GM19193 (cell line): Measurements from ENCODE around the gene SEC62.

ENCODE experiments used
- POLR2A ChIP-seq: IDR thresholded peaks from 4 replicates; pipeline ENCODE4 v1.6.1; 2011; ENCODE audit not compliant: insufficient read depth, insufficient read length; ENCODE audit errors: extremely low read depth

Gene SEC62

DNA sequence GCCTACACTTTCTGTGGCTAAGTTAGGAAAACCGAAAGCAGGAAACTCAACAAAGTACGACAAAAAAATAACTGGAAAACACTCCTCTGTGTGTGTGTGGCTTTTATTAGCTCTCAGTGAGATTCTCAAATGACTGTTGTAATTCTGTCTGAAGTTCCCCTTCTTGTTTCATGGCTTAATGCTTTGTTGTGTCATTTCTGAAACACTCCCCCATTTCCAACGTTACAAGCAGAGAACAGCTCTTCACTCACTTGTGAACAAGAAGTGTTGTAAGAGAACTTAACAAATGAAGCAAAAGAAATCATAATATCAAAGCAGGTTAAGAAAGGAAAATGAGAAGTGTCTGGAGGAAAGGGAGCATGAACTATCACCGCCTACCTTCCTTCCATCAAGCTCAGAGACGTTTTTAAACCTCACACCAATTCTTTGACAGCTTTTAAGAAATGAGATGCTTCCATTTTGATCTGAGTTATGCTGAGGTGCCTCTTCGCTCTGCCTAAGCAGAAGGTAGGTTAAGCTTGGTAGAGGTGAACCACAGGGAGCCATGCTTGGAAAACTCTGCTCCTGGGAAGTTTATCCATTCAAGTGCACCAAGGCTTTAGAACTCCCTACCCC is 12.4 kb upstream of the SEC62 start:
- no peak for TF ChIP-seq POLR2A

DNA sequence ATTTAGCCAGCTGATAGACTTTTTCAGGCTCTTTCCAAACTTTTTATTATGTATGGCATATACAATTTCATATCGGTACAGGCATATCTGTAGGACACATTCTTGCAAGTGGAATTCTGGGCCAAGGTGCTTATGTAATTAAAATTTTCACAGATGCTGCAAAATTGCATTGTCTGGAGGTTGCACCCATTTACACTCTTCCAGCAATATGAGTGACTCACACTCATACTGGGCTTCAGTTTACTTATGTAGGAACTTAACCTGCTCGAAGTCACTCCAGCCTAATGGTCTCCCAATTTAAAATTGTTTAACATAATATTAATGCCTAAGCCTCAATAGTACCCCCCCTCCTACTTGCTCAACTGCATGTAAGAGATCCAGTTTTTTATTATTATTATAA is 11.2 kb upstream of the SEC62 start:
- TF ChIP-seq POLR2A, result no peak

DNA sequence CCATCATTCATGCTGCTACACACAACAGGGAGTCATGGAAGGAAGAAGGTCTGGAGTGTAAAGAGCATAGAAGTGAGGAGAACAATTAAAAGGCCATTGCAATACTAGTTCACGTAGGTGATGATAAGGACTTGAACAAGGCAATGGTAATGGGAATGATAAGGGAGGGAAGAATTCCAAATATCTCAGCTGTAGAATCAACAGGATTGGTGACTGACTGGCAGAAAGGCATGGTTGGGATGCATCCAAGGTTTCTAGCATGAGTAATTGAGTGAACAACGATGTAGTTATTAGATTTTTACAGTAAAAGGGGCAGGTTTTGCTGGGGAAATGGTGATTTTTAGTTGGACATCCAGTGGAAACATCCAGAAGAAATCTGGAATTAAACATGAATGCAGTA is 2.4 kb upstream of the SEC62 start:
- TF ChIP-seq POLR2A, result no peak

DNA sequence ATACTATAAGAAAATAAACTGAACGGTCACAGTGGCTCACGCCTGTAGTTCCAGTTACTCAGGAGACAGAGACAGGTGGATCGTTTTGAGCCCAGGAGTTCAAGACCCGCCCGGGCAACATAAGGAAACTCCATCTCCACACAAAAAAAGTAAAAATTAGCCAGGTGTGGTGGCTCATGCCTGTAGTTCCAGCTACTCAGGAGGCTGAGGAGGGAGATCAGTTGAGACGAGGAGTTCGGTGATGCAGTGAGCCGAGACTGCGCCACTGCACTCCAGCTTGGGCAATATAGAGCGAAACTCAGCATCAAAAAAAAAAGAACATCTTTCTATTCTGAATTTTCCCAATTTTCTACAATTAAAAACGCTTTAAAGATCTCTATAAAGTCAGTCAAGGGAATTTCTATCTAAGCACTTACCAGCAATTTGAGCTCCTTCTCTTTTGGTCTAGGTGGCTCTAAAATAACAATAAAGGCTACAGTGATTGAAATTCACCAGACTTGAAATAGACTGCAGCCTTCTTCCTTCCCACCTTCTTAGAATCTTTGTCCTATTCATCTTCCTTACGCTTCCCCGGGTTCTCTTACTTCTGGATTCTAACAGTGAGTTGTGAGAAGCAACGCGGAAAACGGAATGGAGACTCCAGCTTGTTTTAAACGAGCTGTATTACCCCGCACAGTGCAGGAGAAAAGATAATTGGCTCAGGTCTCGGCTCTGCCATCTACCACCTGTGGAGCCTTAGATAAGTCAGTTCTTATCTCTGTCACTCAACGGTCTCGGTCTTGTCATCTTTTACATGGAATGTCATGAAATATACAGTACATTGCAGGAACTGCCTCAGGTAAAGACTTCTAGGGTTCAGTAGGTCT is 812 bp upstream of the SEC62 start:
- TF ChIP-seq POLR2A, result peak; percentile 21

DNA sequence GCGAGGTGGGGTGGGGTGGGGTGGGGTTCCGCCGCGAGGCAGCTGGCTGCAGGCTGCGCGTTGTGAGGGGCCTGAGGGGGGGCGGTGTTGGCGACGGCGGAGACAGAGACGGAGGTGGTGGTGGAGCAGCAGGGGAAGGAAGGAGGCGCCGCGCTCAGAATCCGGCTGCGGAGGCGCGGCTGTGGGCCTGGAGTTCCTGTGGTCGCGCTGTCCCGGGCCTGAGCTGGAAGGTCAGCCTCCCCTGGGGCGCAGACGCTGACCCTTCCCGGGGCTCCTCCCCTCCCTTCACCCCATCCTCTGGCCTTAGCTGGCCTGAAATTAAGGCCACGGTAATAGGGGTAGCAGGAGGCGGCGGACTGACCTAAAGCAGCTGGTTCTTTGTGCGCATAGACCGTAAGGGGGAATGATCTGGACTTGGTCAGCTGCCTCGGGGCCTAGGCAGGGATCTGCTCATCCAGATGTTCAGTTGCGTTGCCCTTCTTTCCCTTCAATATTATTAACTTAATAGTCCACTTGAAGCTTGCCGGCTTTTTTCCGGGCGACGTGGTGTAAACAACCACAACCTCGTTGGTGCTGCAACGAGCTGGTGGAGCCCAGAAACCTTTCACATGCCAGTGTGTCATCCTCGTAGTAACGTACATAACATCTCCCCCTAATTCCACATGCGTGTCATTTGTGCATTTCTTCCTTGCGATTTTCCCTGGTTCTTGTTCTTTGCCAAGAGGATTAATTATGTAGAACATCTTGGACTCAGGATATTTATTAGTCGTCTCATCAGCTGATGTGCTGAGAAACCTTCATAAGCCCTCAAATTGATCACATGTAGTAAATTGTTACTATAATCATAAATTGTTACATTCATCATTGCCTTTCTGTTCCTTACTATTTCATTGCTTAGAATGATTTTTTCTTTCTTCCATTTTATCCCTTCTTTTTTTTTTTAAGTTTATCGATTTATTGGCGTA is 626 bp downstream of the SEC62 start:
- TF ChIP-seq POLR2A, result no peak

DNA sequence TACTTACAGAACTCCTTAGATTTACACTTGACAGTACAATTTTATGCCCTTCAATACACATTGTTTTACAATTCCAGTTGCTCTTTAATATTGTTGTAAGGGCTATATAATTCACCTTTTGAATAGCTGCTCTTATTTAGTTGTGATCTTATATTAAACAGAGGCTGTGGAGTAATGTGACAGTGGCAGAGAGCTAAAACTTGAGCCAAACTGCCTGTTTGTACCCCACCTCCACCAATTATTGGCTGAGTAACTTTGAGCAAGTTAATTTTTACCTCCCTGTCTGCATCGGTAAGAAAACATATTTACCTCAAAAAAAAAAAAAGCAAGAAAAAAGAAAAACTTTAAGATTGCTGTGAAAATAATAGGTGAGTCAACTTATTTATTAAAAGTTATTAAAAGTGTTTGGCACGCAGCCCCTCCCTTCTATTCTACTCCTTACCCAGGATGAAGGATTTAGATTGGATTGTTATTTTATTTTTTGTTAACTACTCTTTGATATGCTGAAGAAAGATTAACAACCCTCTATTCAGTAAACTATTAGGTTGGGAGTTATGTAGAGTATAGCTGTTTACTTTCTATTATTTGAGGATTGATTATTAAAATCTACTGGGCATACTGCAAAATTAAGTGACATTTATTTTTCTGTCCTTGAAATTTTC is 1.7 kb downstream of the SEC62 start:
- no peak for TF ChIP-seq POLR2A

DNA sequence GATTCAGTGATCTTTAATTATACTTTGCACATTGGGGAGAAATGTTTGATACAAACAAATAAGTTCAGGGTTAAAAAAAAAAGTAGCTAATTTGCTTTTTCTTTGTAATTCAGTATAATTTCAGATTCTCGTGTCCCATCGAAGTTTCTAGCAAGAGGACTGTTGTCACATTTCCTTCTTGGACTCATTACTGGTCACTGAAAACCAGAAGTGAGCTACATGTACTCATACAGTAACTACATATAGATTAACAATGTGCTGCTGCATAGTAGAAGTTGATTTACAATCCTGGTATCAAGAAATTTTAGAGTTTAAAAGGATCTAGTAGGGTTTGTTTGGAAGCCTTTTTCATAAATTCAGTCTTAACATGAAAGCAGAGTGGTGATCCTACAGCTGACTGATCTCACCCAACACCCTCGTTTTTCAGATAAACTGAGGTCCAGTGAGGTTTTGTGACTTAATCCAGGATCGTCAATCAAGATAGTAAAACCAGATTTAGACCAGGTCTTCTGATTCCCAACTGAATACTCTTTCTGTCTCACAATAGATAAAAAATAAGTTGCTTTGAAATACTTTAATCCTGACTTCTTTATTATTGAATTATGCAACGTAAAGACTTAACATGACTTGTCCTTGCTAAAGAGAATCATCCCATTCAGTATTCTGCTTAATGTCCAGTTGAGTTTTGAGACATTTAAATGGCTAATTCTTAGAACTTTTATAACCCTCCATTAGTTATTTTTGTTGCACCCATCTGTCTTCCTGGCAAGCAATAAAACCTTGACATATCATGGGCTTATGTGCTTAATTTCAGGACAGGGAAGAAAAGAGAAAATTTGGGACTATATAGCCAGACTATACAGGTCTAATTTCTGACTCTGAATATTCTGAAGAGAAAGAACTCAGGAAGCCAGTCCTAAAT is 2.8 kb downstream of the SEC62 start:
- no peak for TF ChIP-seq POLR2A

DNA sequence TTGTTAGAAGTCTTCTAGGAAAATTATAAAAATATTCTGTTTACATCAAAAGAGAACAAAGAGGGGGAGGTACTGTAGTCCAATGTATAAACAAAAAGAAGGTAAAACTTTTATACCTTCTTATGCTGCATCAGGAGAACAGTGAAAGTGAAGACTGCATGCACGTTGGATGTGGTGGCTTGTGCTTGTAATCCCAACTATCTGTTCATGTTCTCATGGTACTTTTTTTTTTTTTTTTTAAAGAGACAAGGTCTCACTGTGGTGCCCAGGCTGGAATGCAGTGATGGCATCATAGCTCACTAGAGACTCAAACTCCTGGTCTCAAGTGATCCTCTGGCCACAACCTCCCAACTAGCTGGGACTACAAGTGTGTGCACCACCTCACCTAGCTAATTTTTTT is 4.2 kb downstream of the SEC62 start:
- TF ChIP-seq POLR2A, result no peak

DNA sequence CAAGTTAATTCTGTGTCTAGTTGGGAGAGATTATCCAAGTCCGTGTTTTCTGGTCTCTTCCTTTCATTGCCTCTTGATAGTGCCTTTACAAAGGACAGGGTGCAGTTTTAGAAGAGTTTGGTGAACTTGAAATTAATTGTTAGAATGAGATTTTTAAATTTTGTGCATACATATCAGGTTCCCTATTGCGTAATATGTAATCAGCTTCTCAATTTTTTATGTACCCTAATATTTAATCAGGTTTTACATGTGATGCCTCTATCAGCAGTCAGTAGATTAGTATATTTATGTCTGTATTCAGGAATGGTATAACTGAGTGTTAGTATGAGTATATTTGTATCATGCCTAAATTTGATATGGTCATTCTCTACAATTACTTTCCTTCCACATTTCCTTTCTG is 4.9 kb downstream of the SEC62 start:
- no peak for TF ChIP-seq POLR2A

DNA sequence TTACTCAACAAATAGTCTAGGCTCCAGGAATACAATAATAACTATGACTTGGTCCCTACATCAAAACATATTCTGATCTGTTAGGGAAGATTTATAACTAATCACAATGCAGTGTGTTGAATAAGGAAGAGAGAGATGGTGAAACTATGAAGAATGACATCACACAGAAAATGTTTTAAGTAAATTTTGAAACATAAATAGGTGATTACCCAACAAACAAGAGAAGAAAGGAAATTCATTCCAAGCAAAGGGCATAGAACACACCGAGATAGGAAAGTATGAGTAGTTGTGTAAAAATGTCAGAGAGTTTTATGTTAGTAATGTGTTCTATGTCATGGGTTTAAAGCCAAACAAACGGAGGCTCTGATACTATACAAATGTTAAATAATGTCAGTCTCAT is 13.4 kb downstream of the SEC62 start:
- TF ChIP-seq POLR2A, result no peak

DNA sequence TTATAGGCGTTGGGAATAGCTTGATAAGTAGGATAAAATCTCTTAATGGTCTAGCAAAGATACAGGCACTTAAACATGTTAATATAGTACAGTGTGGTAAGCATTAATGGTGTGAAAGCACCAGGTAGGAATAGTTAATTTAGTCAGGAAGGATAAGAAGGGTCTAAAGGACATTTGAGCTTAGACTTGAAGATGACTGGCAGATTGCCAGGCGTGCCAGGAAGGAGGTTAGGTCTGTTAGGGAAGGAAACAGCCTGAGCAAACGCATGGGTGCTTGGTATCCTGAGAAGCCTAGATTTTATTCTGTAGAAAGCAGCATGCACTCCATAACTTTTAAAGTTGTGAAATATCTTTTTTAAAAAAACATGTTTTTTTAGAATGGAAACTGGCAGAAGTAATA is 17.7 kb downstream of the SEC62 start:
- no peak for TF ChIP-seq POLR2A

DNA sequence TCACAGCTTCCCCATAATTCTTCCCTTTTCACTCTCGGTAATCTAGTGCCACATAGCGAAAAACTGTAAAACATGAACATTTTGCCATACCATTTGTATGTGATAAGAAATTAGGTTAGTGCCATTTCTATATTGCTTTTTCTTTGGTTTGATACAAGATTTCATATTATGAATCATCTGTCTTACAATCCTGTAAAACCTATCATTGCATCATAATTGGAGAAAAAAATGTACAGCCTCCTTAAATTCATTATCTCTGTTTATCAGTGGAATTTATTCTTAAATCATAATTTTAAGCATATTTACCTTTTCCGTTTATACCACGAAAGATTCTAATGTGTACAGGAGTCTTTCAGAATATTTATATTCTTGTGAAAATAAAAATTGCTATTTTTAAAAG is 23.8 kb downstream of the SEC62 start:
- TF ChIP-seq POLR2A, result no peak

DNA sequence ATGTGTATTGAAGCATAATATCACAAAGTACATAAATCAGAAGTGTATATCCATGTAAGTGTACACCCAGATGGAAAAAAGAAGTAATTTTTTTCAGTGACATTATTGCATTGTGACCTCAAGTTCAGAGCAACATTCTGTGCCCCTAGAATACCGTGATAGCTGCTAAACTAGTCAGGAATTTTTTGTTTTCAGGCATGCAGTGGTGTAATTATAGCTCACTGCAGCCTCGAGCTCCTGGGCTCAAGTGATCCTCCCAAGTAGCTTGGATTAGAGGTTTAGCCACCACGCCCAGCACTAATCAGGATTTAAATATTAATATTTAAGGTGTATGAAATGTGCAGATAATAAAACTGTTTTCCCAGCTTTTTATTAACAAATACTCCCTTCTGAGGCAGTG is 25.5 kb downstream of the SEC62 start:
- no peak for TF ChIP-seq POLR2A

DNA sequence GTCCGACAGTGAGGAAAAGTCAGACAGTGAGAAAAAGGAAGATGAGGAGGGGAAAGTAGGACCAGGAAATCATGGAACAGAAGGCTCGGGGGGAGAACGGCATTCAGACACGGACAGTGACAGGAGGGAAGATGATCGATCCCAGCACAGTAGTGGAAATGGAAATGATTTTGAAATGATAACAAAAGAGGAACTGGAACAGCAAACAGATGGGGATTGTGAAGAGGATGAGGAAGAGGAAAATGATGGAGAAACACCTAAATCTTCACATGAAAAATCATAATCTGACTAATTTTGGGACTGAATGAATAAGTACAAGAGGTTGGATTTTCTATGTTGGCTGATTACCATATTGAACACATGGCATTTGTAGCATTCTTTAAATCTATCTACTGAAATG is 26.2 kb downstream of the SEC62 start:
- TF ChIP-seq POLR2A, result no peak
